ENCODE data around the gene CD302. TPM values are rescaled to one million over a fixed set of nuclear protein-coding genes. Genes with fewer than 3 reads are reported as not detected.
A peak's percentile ranks its signal among the peaks of the same experiment; 100 is the strongest.

The CD302 gene
- total and polyA plus RNA-seq, 2 of the 4 experiments (the other 2 are of a cell fraction), result 3.8 to 4.0 TPM

- Histone ChIP-seq H2BK20ac (ENCODE audit: low read depth, low read length) (no peak overlapping the region), H3K14ac (replicated peaks; ENCODE audit: low read depth, low read length) (no peak overlapping the region), H4K91ac (ENCODE audit: insufficient read depth, low read depth, low read length) (no peak overlapping the region), H3K18ac (ENCODE audit: low read depth, low read length) (no peak overlapping the region), H2BK5ac (ENCODE audit: low read depth, low read length, poor library complexity, severe bottlenecking) (no peak overlapping the region), H2AFZ (replicated peaks; ENCODE audit: low read length, poor library complexity) (no peak overlapping the region), H2BK120ac (ENCODE audit: low read depth, low read length) (no peak overlapping the region), H3K56ac (ENCODE audit: extremely low read depth, insufficient read depth, low read length) (no peak overlapping the region), H4K20me1 (ENCODE audit: insufficient read depth, low read length) (peaks cover 53% of the 10 kb centered on the region), H3K27ac (ENCODE audit: insufficient read depth, low read length) (no peak overlapping the region), H3K4me2 (ENCODE audit: low read depth, low read length) (no peak overlapping the region), H3K9ac (ENCODE audit: low read depth, low read length) (no peak overlapping the region), H3K27me3 (ENCODE audit: control insufficient read depth, insufficient read depth, low read length) (no peaks in the 10 kb centered on the region), H3K9me1 (ENCODE audit: insufficient read depth, low read length) (no peaks in the 10 kb centered on the region), H4K5ac (ENCODE audit: low read depth, low read length) (no peak overlapping the region), H3K4ac (ENCODE audit: low read depth, low read length) (no peak overlapping the region), H3K36me3 (ENCODE audit: control insufficient read depth, insufficient read depth, low read length) (peaks cover 25% of the 10 kb centered on the region), H3K23ac (ENCODE audit: low read depth, low read length) (no peak overlapping the region), H2AK5ac (ENCODE audit: low read depth, low read length) (no peak overlapping the region), H2BK15ac (ENCODE audit: low read depth, low read length) (no peak overlapping the region), H3K4me3 (ENCODE audit: insufficient read depth, low read depth, low read length) (no peak overlapping the region), H4K8ac (ENCODE audit: low read depth in 2 of 2, low read length in 2 of 2) (no peak overlapping the region), H3K79me1 (ENCODE audit: low read depth in 1 of 2, low read length in 2 of 2) (peaks cover 38 to 64% of the 10 kb centered on the region in 2 experiments; a peak in 3 of 4 replicates), H3K9me3 (ENCODE audit: control insufficient read depth, insufficient read depth, low read length) (no peaks in the 10 kb centered on the region), H3K4me1 (ENCODE audit: control insufficient read depth, insufficient read depth, low read length) (peaks cover 3% of the 10 kb centered on the region), H2AK9ac (replicated peaks; ENCODE audit: low read depth, low read length, poor library complexity) (no peak overlapping the region)
- in situ Hi-C loops (cut with MboI; ENCODE audit: low sequenced_read_pairs) (no loop called here), intact Hi-C loops (cut with micrococcal nuclease) (no loop called here), dilution Hi-C loops (cut with HindIII; ENCODE audit: low sequenced_read_pairs, unreplicated experiment) (no loop called here)
- CTCF ChIA-PET, result interaction anchor here (1.6 kb wide), 1 partner anchor 32 kb away, joined by 3 read pairs; no protein-coding TSS in a partner anchor
- peak; percentile 54 for ATAC-seq (ENCODE audit: low read depth)
- no peak for TF ChIP-seq RFX5 (IDR thresholded peaks at IDR 0.05; ENCODE audit: low read depth, low read length)
- no peak for TF ChIP-seq RAD21 (IDR thresholded peaks at IDR 0.05; ENCODE audit: low read length)
- TF ChIP-seq CTCF (conservative IDR thresholded peaks at IDR 0.05; ENCODE audit: low read depth, low read length), result peak; percentile 30
- no TSS peak for BruUV-seq (replicated peaks)
- POLR2A ChIA-PET (ENCODE audit: unreplicated experiment), result no interaction called here
- peak; percentile 47 for DNase-seq
Observed at GRCh38 chr2:159755788-159756187, 42.2 kb downstream of the CD302 start.
